ENCODE data around the gene FAM222A.

GRCh38 chr12:109815225-109815624, 101.6 kb downstream of the FAM222A start:
- TF ChIP-seq SCRT2 (tag by site-specific recombination; IDR thresholded peaks at IDR 0.05) (no peak), GLIS2 (tag by site-specific recombination; IDR thresholded peaks at IDR 0.05) (no peak)
- TF ChIP-seq, protein P1, sequence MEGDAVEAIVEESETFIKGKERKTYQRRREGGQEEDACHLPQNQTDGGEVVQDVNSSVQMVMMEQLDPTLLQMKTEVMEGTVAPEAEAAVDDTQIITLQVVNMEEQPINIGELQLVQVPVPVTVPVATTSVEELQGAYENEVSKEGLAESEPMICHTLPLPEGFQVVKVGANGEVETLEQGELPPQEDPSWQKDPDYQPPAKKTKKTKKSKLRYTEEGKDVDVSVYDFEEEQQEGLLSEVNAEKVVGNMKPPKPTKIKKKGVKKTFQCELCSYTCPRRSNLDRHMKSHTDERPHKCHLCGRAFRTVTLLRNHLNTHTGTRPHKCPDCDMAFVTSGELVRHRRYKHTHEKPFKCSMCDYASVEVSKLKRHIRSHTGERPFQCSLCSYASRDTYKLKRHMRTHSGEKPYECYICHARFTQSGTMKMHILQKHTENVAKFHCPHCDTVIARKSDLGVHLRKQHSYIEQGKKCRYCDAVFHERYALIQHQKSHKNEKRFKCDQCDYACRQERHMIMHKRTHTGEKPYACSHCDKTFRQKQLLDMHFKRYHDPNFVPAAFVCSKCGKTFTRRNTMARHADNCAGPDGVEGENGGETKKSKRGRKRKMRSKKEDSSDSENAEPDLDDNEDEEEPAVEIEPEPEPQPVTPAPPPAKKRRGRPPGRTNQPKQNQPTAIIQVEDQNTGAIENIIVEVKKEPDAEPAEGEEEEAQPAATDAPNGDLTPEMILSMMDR (tag by site-specific recombination; IDR thresholded peaks at IDR 0.05): no peak

Data from HEK293 (cell line).